Activated CD8-positive, alpha-beta memory T cell treated with anti-CD3 and anti-CD28 coated beads, Interleukin-2, amount 50 U/mL, for 24 hours (primary cell): ENCODE data around the gene TRAPPC3L.

Source experiments
- DNase-seq: peaks from one replicate; pipeline ENCODE4 v3.0.0-alpha.2; 2020; ENCODE audit errors: extremely low read depth

TRAPPC3L gene

DNA sequence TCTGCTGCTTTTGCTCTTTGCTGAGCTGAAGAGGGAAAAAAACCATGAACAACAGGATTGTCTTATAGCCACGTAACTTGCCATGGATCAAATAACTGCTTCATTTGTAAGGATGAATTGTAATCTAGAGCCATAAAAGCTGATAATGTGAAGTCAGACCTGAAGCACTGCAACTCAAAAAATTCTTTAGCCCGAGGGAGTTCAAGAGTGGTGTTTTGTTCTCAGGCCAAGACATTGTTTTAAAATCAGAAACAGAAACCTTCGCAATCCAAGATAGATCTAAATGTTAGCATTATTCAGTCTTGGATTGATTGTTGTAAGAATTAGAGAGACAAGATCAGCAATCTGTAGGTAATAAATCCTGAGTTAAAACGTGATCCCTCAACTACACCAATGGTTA lies at the start of gene TRAPPC3L:
Gene TRAPPC3L, minus strand, starts transcription at position 34 of the 400 bp plus-strand sequence. CDS start 170 bp downstream, outside the sequence.
- DNase-seq, result no peak

DNA sequence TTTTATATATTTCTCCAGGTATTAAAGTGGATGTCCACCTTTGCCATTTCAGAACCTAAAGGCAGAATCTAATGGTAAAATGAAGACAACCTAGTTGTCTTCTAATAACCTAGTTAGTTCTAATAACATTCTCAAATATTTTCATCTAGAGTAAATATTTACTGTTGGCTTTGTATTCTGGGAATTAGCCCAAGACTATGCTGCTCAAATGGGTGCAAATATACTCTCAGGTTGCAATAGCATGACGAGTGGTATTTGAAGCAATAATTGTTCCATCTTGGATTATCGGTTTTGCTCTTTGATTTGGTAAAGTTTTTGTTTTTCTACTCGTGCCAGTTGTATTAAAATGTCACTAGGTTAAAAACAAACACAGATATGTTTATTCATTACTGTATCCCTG lies 49.8 kb upstream of the TRAPPC3L start:
- DNase-seq, result no peak

DNA sequence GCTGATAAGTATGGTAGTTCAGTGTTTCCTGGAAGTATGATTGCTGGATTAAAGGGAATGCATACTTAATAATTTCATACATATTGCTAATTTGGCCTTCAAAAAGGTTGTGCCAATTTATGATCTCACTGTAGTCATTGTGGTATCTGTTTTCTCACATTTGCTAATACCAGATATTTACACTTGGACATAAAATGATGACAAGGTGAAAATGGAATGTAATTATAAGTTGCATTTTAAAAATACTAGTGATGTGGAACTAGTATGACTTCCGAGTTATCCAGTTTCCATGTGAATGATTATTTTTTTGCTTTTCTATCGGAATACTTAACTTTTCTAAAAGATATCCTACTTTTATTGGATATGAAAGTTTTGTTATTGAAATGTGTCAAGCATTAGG lies 41.3 kb upstream of the TRAPPC3L start:
- DNase-seq, result no peak

DNA sequence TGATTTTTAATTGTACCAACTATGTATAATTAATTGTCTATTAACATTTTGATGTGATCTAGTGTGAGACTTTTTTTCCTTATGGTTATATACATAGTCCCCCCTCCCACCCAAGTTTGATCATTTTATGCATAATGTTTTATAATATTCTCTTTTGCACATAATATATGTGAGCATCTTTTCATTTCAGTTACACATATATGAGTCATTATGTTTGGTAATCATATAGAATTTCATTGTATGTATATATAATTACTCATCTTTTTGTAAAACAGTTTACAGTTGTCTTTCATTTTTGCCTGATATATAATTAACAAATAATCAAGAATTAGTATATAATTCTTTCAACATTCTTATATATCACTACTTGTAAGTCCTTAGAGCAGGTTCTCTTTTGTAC lies 40.8 kb upstream of the TRAPPC3L start:
- DNase-seq, result no peak

DNA sequence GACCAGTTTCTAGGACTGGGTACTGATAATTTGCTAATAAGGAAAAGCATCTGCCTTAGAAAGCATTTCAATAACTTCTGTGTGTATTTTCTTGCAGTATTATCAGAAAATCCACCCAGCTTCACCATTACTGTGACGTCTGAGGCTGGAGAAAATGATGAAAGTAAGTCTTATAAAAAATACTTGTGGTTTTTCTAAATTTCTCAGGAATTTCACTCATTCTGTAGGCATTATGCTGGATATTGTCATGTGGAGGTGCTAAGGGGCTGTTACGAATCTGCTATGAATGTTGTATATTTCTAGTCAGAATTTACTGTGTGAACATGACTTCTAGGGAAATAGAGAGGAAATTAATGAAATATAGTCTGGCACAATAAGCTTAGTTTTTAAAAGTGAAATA lies 34.7 kb upstream of the TRAPPC3L start:
- DNase-seq, result no peak

DNA sequence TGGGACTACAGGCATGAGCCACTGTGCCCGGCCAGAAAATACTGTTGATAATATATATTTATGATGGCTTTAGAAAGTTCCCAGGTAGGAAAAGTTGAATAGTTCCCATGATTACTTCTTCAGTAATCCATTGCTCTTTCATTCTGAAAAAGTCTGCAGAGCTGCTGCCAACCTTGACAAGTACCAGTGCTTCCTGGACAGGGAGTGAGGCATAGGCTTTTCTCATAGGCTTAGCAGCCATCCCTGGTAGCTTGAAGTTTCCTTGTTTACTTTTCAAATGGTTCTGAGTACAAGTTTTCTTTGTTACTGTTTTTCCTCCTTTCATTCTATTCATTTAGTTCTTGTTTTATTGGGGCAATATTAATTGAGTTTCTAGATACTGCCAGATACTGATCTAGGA lies 33.7 kb upstream of the TRAPPC3L start:
- DNase-seq, result no peak

DNA sequence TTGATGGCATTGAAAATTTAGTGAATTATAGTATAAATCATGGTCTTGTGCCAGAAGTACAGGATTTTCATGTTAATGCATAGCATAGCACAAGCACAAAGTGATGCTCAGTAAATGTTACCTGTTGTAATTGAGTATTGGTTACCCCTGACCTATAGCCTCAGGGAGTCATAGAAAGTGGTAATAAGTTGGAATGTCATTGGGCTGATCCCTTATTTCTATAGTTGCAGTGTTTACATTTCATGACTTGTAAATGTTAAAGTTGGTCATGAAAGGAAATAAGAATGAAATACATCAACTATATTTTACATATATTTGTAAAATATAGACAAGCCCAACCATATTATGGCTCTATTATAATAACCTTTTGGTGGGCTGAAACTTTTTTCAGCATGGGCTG lies 32.9 kb upstream of the TRAPPC3L start:
- no peak for DNase-seq

DNA sequence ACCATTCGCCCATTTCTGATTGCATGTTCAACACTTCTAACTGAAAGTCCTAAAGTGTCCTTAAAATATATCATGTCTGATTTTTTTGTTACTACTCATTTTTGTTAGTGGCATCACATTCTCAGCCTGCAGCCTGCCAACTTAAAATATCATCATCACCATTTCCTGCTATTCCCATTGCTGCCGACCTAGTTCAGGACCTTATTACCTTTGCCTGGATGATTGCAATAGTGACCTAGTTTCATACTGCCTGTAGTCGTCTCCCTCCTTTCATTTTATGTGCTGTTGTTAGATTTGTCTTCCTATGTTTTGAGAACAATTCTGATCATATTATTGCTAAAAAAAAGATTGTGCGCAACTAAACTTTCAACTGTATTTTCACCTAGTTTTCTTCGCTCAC lies 32.0 kb upstream of the TRAPPC3L start:
- DNase-seq, result no peak

DNA sequence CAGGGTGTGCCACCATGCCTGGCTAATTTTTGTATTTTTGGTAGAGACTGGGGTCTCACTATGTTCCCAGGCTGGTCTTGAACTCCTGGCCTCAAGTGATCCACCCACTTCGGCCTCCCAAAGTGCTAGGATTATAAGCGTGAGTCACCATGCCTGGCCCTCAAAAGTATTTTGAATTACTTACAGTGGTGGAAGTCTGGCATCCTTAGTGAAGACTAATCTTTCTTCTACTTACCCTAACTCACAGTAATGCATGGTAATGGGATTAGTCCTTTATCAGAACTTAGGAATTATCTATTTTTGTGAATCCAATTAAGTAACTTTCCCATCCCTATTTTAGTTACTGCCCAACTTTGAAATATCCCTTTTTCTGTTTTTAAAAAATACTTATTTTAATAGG lies 29.7 kb upstream of the TRAPPC3L start:
- DNase-seq, result no peak

DNA sequence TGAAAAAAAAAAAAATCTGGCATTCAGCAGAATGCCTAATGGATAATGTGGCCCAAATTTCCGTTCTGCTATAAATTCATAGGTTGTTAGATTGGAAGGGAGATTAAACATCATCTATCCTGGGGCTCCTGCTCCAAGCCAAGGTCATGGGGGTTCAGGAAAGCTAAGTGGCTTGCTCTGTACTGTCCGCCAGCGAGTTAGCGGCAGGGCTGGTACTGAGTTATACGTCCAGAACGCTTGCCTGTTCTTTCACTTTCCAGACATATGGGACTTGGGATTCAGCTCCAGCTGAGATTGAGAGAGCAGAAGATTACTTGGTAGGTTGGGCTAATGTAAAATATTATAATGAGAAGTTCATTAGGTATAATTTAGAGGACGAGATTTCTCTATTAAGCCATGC lies 26.7 kb upstream of the TRAPPC3L start:
- DNase-seq, result no peak

DNA sequence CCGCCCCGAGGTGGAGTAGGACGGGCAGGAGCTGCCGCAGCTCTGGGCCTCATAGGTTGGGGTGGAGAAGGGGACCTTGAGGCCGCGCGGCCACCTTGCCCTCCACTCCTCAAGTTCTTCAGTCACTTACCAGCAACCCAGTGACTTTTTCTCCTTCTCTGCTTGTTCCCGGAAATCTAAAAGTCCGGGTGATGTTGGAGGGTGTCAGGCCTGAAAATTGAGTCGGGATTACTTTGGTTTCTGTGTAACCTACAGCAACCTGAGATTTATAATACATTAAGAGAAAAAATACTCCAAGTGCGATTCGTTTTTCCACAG lies 26.2 kb upstream of the TRAPPC3L start:
- DNase-seq, result no peak

DNA sequence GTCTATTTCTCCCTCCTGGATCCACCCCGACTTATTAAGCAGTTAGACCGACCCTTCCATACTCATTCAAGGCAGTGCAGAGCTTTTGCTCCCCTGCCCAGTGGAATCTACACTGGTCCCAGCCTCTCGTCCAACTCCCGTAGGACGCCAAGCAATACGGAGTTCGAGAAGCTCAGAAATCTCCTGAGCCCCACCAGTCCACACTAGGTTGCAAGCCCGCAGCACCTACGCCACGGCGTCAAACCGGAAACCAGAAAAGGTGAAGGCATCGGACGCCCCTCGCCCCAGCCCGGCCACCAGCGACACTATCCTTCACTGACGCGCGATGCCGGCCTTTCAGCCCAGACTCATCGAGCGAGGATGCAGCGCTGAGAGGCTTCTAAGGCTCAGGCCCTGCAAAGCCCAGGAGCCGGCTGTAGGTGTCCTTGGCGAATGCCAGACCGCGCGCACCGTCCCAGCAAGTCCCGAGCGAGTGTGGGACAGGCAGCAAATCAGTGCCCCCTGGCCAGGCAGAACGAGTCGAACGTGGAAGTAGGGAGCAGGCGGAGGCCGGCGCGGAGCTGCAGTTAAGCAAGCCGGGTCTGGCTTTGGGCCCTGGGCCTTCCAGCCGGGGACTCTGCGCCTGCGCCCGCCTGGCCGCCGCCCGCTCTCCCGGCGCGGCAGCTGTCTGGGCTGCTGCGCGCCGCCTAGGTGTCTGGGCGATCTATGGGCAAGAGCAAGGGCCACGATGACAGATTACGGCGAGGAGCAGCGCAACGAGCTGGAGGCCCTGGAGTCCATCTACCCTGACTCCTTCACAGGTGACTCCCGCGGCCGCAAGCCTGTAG lies 25.6 kb upstream of the TRAPPC3L start, which contains the start of gene RWDD1:
Gene RWDD1, plus strand, starts transcription at position 649 of the 827 bp plus-strand sequence. Its CDS starts 79 bp downstream, at position 728.
- peak; percentile 94 for DNase-seq

DNA sequence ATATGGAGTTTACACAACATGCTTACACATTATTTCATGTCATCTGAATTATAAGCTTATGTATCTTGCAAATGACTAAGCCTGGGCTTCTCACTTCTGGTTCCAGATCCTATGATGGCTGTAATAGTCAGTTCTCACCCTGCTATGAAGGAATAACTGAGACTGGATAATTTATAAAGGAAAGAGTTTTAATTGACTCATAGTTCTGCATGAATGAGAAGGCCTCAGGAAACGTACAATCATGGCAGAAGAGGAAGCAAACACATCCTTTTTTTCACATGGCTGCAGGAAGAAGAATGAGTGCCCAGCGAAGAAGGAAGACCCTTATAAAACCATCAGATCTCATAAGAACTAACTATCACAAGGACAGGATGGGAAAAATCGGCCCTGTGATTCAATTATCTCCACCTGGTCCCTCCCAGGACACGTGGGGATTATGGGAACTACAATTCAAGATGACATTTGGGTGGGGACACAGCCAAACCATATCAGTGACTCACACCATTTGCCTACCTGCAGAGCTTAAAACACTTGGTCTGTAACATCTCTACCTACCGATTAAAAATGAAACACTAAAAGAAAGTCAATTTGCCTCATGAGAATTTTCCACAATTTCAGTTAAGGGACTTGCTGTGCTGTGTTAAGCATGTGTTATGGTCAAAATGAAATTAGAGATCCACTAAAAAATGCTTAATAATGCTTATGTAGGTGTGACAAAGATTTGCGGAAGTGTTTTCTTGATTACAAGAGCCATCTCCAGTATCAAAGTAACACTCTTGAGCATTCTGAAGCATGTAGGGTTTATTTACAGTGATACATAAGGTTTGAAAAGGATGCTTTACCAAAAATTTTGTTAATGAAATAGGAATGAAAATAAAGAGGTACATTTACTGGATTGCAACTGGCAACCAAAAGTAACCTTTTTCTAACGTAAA lies 23.6 kb upstream of the TRAPPC3L start:
- no peak for DNase-seq

DNA sequence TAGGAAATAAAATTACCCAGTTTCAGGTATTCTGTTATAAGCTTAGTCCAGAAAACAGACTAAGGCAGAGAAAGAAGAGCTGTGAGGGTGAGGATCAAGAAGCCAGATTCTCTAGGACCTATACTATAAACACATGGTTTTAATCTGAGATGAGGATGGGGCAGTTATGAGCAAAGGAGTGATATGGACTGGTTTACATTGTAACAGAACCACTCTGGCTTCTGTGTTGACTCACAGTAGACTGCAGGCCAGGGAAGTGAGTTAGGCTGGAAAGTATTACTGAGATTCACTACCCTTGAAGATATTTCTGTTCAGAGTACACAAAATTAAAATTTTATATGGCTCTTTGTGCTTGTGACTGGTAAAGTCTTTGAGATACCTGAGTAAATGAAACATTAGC lies 22.6 kb upstream of the TRAPPC3L start:
- no peak for DNase-seq

DNA sequence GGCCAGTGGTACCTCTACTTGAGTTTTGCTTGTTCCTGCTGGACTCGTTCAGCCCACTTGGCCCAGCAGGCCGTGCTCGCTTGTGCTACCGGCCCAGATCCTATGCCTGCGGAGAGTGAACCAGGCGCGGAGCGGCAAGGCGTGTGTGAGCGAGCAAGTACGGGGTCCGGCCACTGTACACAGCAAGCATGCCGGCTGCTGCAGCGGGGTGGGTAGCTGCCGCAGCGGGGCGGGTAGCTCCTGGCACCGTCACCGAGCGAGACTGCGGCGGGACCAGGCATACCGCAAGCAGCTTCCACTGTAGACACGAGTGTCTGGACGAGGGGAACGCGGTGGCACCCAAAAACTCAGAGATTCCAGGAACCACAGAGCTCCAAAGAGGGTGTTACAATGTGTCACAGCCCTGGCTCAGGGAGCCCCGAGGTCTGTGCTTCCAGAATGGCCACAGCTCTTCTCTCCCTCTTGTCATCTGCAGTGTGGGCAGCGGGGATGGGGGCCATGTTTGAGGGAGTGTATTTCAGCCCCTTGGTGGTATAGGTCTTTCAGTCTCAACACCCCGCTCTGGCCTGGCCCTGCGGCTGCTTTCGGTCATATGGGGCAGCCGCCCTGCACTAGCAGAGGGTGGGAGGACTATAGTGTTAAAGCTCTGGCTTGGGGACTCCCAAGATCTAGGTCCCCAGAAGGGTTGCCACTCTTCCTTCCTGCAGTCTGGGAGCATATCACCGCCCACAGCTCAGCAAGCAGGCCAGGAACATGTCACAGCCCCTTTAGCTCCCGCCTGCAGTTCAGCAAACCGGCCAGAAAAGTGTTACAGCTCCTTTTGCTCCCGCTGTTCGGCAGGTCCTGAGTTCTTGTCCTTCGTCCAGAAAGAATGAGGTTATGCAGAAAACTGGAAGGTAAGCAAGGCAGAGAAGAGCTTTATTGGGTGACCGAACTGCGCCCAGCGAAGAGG lies 19.7 kb upstream of the TRAPPC3L start:
- no peak for DNase-seq

DNA sequence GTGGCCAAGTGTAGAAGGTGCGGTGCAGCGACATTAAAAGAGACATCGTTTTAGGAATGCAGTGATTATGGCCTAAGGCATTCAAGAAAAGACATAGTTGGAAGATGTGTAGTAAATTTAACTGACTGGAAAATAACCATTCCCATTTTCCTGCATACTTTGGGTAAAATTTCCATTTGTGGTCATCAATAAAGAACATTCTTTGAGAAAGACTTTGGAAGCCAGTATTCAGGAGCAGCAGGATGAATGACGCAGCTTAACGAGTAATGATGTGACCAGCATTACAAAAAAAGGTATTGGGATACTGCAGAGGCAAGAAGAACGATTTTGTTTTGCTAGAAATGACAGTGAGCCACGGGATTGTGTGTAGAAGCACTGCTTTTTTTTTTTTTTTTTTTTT lies 18.8 kb upstream of the TRAPPC3L start:
- DNase-seq, result no peak

DNA sequence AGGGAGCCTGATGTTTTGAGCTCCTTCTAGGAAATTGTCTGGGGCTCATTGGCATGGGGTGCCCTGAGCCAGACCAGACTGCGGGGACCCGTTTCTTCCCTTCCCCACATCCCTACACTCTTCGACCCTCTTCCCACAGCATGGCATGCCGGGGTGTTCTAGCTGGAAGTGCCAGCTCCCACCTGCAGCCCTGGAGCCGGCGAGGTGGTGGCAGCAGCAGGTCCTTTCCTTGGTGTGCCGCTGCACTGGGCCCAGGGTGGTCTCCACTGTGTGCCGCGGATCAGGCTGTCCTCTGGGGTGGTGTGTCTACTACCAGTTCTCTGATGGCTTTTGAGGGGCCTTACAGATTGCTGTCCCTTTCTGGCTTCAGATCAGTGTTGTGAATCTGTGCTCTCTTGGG lies 18.3 kb upstream of the TRAPPC3L start:
- DNase-seq, result no peak

DNA sequence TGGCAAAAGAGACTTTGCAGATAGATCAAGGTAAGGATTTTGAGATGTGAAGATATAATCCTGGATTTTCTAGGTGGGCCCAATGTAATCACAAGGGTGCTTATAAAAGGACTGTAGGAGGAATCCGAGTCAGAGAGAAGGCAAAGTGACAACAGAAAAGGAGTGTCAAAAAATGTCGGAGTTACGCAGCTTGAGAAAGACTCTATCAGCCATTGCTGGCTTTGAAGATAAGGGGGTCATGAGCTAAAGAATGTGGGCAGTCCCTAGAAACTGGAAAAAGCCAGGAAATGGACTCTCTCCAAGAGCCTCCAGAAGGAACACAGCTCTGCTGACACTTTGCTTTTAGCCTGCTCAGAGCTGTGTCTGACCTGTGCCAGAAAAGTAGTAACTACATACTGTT lies 17.1 kb upstream of the TRAPPC3L start:
- DNase-seq, result no peak

DNA sequence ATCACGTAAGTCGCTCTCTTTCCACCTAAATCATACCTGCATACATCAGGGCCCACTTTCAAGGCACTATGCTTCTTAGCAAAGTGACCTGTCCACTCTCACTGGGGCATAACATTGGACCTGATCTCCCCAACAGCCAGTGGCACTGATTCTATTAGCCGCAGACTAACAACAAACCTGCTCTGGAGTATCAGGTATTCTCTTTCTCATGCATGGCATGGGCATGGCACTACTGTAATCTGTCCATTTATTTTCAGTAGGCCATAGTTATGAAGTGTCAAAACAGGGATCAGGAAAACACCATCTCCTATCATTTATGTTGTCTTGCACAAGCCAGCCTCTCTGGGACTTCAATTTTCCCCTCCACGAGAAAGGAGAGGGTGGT lies 16.5 kb upstream of the TRAPPC3L start:
- no peak for DNase-seq

DNA sequence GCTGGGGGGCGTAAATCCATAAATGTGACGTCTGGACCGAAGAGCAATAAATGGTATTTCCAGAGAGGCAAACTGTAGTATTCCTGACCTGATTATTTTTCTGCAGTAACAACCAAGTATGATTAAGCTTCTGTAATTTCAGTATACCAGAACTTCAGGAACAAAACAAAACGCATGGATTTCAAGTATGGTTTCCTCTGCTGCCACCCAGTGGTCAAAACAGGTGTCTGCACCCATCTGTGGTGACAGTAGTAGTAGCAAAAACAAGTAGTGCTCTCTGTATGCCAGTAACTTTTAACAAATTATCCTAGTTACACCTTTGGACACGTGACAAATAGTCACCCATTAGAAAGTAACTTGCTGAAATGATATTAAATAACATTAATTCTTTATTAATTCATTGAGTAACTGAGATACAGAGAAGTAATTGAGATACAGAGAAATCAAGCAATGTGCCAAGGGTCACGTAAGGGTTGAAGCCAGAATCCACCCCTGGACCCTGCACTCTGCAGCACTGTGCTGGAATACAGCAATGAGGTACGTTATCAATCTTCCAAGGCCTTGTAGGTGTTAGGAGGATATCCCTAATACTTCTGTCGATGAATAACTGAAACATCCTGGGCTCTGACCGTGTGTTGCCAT lies 16.0 kb upstream of the TRAPPC3L start:
- DNase-seq, result peak; percentile 37

DNA sequence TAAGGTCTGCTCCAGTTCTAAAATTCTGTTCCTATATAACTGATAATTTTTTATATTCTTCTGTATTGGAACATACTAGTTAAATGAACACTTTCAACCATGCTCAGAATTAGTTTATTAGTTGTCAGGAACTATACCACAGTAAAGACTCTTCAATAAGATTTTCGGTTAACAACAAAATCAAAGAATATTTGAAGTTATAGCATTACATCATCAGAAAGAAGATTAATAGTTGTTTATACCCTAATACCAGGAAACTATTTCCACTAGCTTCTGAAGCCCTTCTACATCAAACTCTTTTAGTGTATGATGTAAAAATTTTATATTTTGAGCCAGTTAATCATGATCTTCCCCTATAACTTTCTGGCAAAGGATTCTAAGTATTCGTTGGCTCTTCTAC lies 14.6 kb upstream of the TRAPPC3L start:
- DNase-seq, result no peak
